ENCODE results near the gene CREG2.

DNA sequence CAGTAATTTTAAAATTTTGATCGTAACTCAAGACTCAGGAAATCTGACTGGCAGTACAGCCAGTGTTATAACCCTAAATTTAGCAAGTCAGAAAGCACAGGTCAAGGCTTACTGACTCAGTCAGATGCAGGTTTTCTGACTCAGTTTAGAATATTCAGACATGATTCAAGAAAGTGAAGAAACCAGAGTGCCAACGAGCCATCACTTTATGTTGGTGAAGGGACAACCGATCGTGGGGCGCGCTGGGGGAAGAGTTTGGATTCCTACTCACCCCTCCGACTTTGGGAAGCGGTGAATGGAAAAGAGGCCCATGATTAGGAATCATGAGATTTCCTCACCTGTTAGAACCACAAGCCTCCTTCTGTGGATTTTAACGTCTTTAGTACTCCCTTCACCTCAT is 79.8 kb downstream of the CREG2 start:
- TF ChIP-seq, protein P1, sequence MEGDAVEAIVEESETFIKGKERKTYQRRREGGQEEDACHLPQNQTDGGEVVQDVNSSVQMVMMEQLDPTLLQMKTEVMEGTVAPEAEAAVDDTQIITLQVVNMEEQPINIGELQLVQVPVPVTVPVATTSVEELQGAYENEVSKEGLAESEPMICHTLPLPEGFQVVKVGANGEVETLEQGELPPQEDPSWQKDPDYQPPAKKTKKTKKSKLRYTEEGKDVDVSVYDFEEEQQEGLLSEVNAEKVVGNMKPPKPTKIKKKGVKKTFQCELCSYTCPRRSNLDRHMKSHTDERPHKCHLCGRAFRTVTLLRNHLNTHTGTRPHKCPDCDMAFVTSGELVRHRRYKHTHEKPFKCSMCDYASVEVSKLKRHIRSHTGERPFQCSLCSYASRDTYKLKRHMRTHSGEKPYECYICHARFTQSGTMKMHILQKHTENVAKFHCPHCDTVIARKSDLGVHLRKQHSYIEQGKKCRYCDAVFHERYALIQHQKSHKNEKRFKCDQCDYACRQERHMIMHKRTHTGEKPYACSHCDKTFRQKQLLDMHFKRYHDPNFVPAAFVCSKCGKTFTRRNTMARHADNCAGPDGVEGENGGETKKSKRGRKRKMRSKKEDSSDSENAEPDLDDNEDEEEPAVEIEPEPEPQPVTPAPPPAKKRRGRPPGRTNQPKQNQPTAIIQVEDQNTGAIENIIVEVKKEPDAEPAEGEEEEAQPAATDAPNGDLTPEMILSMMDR (IDR thresholded peaks at IDR 0.05; ENCODE audit: insufficient read depth, low read length) = no peak
- TF ChIP-seq GABPA (IDR thresholded peaks at IDR 0.05; ENCODE audit: low read depth) (no peak), POLR2AphosphoS5 (IDR thresholded peaks at IDR 0.05; ENCODE audit: low read depth) (no peak)

All from HL-60 (cell line).